Measurements from ENCODE around the gene SUMF1. TPM values are rescaled to one million over a fixed set of nuclear protein-coding genes. Genes with fewer than 3 reads are reported as not detected.
"Not testable (repeated sequence)": the region's sequence is repeated elsewhere in the genome, so short reads cannot be mapped to it uniquely, and the experiment has no call there.

Gene SUMF1
- total RNA-seq, 1 donor, result 41.9 TPM

DNA sequence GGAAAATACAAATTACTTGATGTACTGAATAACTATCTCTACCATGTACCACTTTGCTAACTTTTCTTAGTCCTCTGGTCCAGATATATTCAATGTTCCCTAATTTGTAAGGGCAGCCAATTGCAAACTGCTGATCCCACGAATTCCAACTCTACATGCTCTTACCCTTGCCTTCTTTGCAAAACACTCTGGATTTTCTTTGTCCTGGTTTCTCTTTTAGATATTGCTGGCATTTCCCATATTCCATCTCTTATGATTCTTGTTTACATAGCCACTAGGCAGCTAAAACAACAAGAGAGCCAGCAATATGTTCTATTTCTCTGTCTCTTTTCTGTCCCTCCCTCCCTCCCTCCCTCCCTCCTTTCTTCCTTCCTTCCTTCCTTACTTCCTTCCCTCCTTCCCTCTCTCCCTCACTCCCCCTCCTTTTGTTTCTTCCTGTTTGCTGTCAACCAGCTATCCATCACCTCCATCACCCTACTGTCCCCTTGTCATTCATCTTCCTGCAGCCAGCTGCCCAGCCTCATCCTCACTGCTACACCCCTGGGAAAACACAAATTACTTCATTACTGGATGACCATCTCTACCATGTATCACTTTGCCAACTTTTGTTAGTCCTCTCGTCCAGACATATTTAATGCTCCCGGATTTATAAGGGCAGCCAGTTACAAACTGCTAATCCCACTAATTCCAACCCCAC lies 130.1 kb downstream of the SUMF1 start:
- no peak overlapping the region for H3K4me3 ChIP-seq (ENCODE audit: low read depth, low read length)
- no peak for TF ChIP-seq CTCF (IDR thresholded peaks at IDR 0.05; ENCODE audit: insufficient read depth, low read depth, low read length)
- no peak for DNase-seq (ENCODE audit: low read depth)

DNA sequence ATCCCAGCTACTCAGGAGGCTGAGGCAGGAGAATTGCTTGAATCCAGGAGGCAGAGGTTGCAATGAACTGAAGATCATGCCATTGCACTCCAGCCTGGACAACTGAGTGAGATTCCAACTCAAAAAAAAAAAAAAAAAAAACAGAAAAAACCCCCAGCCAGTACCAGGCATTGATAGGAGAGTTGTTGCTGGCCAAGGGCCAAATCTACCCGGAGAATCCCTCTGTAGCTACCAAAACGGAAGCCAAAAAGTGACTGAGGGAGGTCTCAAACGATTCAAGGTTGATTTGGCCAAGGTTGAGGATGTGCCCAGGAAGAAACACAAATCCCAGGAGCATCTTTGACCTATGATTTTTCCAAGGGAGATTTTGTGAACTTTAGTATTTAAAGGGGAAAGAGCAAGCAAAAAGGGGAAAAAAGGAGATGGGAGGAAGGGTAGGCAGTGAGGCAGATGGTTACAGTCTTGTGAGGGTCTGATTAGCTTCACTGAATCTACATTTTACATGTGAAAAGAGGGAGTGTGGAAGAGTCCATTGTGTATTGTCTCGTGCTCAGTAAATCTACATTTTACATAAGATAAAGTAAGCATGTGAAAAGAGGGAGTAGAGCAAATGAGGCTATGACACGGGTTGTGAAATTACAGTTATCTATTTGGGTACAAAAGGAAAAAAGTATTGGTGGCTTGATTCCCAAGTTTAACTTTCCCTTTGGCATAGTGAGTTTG lies 131.1 kb downstream of the SUMF1 start:
- no peak for TF ChIP-seq CTCF (IDR thresholded peaks at IDR 0.05; ENCODE audit: insufficient read depth, low read depth, low read length)
- DNase-seq (ENCODE audit: low read depth), result no peak
- no peak overlapping the region for H3K4me3 ChIP-seq (ENCODE audit: low read depth, low read length)

DNA sequence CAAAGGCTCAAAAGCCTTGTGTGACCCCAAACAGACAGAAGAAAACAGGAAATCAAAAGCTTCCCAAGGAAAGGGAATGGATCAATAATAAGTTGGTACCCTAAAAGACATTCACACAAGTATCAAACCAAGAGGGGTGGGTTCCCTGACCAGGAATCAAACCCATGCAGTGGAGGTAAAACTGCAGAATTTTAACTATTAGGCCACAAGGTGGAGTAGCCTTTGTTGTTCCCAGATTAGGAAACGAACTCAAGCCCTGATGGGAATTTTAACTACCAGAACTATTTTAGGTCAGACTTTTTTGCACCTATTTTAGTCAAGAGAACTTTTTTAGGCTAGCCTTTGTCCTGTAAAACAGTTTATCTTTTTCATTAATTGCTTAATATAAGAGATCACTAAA lies 132.5 kb downstream of the SUMF1 start:
- no peak overlapping the region for H3K4me3 ChIP-seq (ENCODE audit: low read depth, low read length)
- DNase-seq (ENCODE audit: low read depth), result no peak
- no peak for TF ChIP-seq CTCF (IDR thresholded peaks at IDR 0.05; ENCODE audit: insufficient read depth, low read depth, low read length)

DNA sequence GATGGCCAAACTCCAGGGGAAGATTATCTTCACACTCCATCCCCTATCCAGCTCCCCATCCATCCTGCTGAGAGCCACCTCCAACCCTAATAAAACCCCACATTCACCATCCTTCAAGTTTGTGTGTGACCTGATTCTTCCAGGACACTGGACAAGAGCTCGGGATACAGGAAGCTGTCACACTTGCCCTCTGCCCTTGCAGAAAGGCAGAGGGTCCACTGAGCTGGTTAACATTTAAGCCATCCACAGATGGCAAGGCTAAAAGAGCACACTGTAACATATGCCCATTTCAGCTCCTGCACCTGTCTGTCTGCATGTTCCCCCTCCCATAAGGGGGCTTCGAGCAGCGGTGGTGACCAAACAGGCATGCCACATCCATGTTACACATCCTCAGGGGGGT lies 134.1 kb downstream of the SUMF1 start:
- no peak for TF ChIP-seq CTCF (IDR thresholded peaks at IDR 0.05; ENCODE audit: insufficient read depth, low read depth, low read length)
- no peak overlapping the region for H3K4me3 ChIP-seq (ENCODE audit: low read depth, low read length)
- no peak for DNase-seq (ENCODE audit: low read depth)

GRCh38 chr3:4332574-4332973 lies 134.5 kb downstream of the SUMF1 start:
- no peak overlapping the region for H3K4me3 ChIP-seq (ENCODE audit: low read depth, low read length)
- no peak for TF ChIP-seq CTCF (IDR thresholded peaks at IDR 0.05; ENCODE audit: insufficient read depth, low read depth, low read length)

DNA sequence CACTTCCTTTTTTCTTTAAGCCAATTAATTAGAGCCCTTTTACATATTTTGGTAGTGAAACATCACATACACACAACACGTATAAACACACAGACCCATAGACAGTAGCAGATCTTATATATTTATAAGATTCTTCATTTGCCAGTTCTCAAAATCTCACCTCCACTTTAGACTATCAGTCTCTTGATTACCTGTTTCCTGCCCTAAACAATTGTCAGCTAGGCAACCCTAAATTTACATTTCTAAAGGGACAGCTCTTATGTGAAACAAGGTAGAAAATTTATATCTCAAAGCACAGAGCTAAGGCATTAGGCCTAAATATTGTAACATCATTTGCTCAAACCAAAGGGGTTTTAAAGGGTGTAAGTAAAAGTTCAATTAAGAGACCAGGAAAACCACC lies 135.0 kb downstream of the SUMF1 start:
- no peak overlapping the region for H3K4me3 ChIP-seq (ENCODE audit: low read depth, low read length)
- no peak for TF ChIP-seq CTCF (IDR thresholded peaks at IDR 0.05; ENCODE audit: insufficient read depth, low read depth, low read length)
- DNase-seq (ENCODE audit: low read depth), result no peak

More at GRCh38 chr3:4332574-4332973, 134.5 kb downstream of the SUMF1 start:
- no peak for DNase-seq (ENCODE audit: low read depth)

- H3K4me3 ChIP-seq (ENCODE audit: low read depth, low read length); DNase-seq (ENCODE audit: low read depth): not testable (repeated sequence)
Measured at GRCh38 chr3:4329806-4330205, 137.3 kb downstream of the SUMF1 start.

All from fibroblast of villous mesenchyme (primary cell).